Stimulated activated CD8-positive, alpha-beta memory T cell treated with anti-CD3 and anti-CD28 coated beads, Interleukin-7, amount 100 ng/mL, for 4 hours (primary cell): Measurements from ENCODE around the gene SPOCK2.
"Not testable (repeated sequence)": the region's sequence is repeated elsewhere in the genome, so short reads cannot be mapped to it uniquely, and the experiment has no call there.

Experiments
- DNase-seq, 2 donors: peaks; one replicate each; pipeline ENCODE4 v3.0.0-alpha.2; 2020; ENCODE audit warnings: low read depth in 2 of 2

Gene SPOCK2

GRCh38 chr10:72108830-72109635 lies 20.7 kb upstream of the SPOCK2 start:
- no peak for DNase-seq

DNA sequence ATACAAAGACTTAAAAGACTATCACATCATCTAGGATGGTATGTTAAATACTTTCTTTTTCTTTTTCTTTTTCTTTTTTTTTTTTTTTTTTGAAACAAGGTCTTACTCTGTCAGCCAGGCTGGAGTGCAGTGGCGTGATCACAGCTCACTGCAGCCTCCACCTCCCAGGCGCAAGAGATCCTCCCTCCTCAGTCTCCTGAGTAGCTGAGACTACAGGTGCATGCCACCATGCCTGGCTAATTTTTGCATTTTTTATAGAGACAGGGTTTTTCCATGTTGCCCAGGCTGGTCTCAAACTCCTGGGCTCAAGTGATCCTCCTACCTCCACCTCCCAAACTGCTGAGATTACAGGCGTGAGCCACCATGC lies 19.6 kb upstream of the SPOCK2 start:
- not testable (repeated sequence) for DNase-seq

GRCh38 chr10:72107325-72108003 lies 19.1 kb upstream of the SPOCK2 start:
- DNase-seq, result no peak

GRCh38 chr10:72106896-72107295 lies 18.5 kb upstream of the SPOCK2 start:
- no peak for DNase-seq

DNA sequence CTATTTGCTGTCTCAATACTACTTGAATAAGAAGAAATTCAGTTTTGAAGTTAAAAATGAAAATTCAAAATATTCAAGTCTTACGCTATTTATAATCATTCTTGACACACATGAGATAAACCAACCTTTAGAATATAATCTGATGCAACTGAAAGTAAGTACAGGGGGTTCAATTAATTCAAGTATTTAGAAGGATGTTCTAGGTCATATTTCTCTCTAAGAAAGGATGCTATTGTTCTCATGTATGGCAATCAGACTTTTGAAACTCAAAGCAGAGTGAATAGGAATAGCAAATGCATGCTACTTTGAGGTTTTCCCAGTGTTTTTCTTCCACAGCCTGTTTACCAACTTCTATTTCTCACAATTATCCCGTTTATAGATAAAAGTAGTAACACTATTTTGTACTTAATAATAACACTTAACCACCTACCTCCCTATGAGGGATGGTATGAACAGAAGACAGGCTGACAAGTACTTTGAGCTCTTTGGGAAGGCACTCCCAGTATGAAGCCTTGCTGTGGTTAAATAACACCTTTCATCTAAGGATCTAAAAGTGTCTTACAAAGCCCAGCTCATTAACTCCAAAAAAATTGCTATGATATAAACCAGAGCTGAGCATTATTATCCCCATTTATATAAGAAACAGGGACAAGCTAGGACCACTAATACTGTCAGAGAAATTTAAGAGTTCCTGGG lies 18.0 kb upstream of the SPOCK2 start:
- DNase-seq, result no peak

GRCh38 chr10:72105710-72106109 lies 17.4 kb upstream of the SPOCK2 start:
- DNase-seq, result no peak

- no peak for DNase-seq
Observed at GRCh38 chr10:72105098-72105475, 16.7 kb upstream of the SPOCK2 start.

DNA sequence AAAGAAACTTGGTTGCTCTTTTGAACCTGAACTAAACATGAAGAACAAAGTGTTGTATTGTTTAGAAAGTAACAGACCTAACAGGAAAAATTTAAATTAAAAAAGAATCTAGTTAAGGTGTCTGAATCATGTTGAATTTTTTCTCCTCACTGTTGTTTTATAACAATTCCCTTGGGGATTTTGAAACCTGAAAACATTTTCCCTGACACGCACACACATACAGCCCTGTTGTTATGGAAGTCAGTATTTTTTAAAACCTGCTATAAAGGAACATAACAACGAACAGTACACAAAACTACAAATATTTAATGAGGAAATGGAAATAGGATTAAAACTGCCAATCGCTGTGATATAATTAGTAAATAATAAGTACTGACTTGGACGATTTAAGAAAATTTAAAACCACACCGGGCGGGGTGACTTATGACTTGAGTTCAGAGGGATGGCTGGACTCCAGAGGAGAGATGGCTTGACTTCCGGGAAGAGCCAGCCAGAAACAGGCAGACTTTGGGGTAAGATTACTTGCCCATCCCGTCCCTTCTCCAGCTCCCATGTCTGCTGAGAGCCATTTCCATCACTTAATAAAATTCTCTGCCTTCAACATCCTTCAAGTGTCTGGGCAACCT lies 16.2 kb upstream of the SPOCK2 start:
- DNase-seq, result no peak

DNA sequence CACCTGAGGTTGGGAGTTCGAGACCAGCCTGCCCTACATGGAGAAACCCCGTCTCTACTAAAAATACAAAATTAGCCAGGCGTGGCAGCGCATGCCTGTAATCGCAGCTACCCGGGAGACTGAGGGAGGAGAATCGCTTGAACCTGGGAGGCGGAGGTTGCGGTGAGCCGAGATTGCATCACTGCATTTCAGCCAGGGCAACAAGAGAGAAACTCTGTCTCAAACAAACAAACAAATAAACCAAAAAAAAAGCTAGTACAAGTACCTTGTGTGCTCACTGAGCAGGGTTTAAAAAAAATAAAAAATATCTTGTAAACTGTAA lies 11.2 kb upstream of the SPOCK2 start:
- DNase-seq, result no peak

DNA sequence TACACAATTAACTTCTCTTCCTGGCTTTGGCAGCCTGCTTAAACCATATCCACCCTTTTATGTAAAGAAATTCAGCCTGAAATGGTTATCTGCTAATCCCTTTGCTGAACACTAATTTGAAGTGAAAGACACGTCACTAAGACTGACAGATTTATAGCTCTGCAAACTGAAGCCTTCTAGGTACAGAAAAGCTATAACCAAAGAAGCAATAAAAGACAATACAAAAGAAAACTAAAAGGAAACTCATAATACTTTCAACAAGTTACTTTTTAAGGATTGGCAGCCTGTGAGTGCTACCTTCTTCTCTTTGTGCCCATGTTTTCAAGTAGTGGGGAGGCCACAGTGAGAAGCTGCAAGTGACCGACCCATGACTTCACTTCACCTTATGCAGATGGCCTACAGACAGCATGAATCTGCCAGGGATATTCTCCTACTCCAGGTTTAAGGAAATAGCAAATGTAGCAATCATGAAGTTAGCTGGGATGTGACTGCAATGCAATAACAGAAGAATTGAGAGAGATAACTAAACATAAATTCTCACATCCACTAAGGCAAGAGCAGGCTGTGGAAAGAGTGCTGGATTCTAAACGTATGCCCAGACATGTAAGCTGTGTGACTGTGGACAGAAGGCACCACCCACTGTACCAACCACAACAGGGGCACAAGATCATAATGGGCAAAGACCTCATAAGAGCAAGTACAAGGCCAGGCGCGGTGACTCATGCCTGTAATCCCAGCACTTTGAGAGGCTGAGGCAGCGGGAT lies 10.7 kb upstream of the SPOCK2 start:
- DNase-seq, result no peak

- no peak for DNase-seq
Observed at GRCh38 chr10:72098301-72098835, 10.0 kb upstream of the SPOCK2 start.

- no peak for DNase-seq
Observed at GRCh38 chr10:72097448-72098300, 9.3 kb upstream of the SPOCK2 start.

- no peak for DNase-seq
Observed at GRCh38 chr10:72096115-72097000, 8.0 kb upstream of the SPOCK2 start.

DNA sequence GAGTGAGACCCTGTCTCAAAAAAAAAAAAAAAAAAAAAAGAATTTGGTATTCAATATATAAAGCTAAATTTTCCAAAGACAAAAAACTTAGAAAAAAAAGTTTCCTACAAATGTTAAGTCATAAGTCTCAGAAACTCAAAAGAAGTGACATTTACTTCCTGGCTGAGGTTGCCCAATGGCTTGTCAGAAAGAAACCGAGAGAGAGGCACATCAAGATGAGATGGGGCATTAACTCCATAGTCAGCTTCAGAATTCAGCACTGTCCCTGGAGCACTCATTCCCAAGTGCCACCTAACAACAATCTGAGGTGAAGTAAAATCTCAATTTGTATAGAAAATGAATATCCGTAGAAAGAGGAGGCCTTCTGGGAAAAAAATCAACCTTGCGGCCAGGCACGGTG lies 6.8 kb upstream of the SPOCK2 start:
- DNase-seq, result no peak

GRCh38 chr10:72094574-72094973 lies 6.2 kb upstream of the SPOCK2 start:
- DNase-seq, result no peak

DNA sequence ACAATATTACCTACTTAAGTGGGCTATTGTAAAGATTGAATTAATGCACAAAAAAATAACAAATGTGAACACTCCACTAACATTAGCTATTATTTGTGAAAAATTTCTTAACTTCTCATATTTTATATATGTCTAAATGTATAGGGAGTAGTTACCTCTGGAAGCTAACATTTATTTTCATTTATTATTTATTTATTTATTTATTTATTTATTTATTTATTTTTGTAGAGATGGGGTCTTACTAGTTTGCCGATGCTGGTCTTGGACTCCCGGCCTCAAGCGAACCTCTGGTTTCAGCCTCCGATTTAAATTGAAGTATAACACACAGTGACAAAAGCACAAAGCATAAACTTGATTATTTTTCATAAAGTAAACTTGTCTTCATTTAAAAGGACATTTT lies 5.1 kb upstream of the SPOCK2 start:
- no peak for DNase-seq

GRCh38 chr10:72092987-72093386 lies 4.6 kb upstream of the SPOCK2 start:
- no peak for DNase-seq

DNA sequence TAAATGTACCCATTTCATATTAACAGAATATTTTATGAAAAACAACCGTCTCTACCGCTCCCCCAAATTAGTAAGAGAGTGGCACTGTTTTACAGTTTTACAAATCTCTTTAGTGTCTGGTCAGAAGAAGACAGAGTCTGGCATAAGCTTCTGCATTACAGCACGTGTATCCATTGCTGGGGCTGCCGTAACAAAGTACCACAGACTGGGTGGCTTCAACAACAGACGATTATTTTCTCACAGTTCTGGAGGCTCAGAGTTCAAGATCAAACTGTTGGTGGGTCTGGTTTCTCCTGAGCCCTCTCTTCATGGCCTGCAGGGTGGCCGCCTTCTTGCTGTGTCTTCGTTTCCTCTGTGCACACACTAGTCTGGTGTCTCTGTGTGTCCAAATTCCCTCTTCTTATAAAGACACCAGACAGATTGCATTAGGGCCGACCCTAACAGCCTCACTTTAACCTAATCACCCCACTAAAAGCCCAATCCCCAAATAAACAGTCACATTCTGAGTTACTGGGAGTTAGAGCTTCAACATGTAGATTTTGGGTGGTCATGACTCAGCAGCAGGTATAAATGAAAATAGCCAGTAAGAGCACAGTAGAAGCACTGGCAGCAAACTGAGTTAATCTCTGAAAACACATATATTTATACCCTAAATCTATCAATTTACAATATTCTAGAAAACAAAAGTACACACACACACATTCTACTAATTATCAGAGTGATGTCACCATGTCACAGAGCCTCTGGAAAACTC lies 4.0 kb upstream of the SPOCK2 start:
- DNase-seq, result no peak

DNA sequence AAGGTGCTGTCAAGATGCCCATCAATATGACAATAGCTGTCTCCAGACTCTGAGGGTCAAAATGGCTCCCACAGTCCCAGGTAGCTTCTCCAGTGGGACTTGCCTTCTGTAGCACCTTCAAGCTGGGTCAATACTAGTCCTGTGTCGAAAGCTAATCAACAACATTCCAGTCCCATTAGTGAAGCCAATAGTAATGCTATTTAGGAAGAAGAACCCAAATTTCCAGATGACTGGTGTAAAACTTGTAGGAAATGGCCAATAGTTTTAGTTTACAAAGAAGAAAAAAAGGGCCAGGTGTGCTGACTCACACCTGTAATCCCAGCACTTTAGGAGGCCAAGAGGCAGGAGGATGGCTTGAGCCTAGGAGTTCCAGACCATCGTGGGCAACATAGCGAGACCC lies 2.0 kb upstream of the SPOCK2 start:
- no peak for DNase-seq
